RWPE2 (cell line): Measurements from ENCODE around the gene DSG4.

Experiments
- ATAC-seq: fragments of 200-7000 bp; cut with Tn5 transposase; 3 replicates; pipeline ENCODE4 v1.9.1; 2021; ENCODE audit warnings: low read depth
- DNase-seq: peaks from one replicate; pipeline ENCODE4 v3.0.0-alpha.2; 2020; ENCODE audit warnings: low spot score
- H3K27ac ChIP-seq: fragments of 450-650 bp; 2 replicates; pipeline ENCODE4 v1.5.1; 2017; ENCODE audit warnings: mild to moderate bottlenecking; ENCODE audit not compliant: poor library complexity, severe bottlenecking
- H3K27me3 ChIP-seq: fragments of 250-450 bp; sonication (Bioruptor Pico); 2 replicates; pipeline ENCODE4 v1.5.1; 2021; ENCODE audit warnings: mild to moderate bottlenecking, moderate library complexity; ENCODE audit not compliant: insufficient read depth, poor library complexity, severe bottlenecking
- H3K36me3 ChIP-seq: fragments of 250-450 bp; sonication (Bioruptor Pico); 2 replicates; pipeline ENCODE4 v1.5.1; 2020; ENCODE audit warnings: low read depth, mild to moderate bottlenecking, moderate library complexity
- H3K4me1 ChIP-seq: fragments of 250-450 bp; sonication (Bioruptor Pico); 2 replicates; pipeline ENCODE4 v1.5.1; 2021; ENCODE audit warnings: mild to moderate bottlenecking, moderate library complexity; ENCODE audit not compliant: insufficient read depth, poor library complexity, severe bottlenecking
- H3K4me3 ChIP-seq: fragments of 250-450 bp; sonication (Bioruptor Pico); 2 replicates; pipeline ENCODE4 v1.5.1; 2021; ENCODE audit warnings: mild to moderate bottlenecking, moderate library complexity; ENCODE audit not compliant: severe bottlenecking
- H3K9me3 ChIP-seq: fragments of 250-450 bp; sonication (Bioruptor Pico); 2 replicates; pipeline ENCODE4 v1.5.1; 2021; ENCODE audit warnings: mild to moderate bottlenecking, moderate library complexity; ENCODE audit not compliant: severe bottlenecking
- TF ChIP-seq, protein P1 (sequence below): fragments of 450-650 bp; IDR thresholded peaks from one replicate; pipeline ENCODE4 v1.5.1; 2017; ENCODE audit warnings: mild to moderate bottlenecking, moderate library complexity; ENCODE audit not compliant: poor library complexity, severe bottlenecking

Gene DSG4

DNA sequence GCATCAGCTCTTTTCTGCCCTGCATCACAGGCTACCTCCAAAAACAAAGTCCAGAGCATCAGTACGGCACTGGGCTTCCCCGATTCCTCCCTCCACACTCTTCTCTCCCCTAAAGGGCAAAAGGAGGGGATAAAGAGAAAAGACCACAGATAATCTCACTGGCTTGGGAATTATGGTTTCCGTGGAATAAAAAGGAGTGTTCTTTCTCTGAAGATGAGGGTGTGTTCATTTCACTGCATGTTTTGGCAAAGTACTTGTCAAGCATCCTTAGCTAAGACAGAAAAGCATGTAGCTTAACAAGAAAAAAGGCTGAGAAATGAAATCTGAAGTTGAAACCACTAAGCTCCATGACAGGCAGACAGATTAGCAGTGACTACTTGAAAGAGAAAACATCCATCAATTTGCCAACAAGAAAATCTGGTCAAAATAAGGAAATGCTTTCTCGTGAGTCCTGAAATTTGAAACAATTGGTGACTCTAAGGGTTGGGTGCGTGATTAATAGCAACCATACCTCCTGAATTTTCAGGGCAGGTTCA, 50.4 kb downstream of the DSG4 start:
- DNase-seq (no peak), ATAC-seq (no peak)
- Histone ChIP-seq H3K4me3 (no peak overlapping the region), H3K9me3 (peaks cover 3% of the 10 kb centered on the region), H3K27me3 (no peaks in the 10 kb centered on the region), H3K36me3 (no peaks in the 10 kb centered on the region), H3K4me1 (peaks cover 25% of the 10 kb centered on the region), H3K27ac (no peak overlapping the region)
- TF ChIP-seq, protein P1, sequence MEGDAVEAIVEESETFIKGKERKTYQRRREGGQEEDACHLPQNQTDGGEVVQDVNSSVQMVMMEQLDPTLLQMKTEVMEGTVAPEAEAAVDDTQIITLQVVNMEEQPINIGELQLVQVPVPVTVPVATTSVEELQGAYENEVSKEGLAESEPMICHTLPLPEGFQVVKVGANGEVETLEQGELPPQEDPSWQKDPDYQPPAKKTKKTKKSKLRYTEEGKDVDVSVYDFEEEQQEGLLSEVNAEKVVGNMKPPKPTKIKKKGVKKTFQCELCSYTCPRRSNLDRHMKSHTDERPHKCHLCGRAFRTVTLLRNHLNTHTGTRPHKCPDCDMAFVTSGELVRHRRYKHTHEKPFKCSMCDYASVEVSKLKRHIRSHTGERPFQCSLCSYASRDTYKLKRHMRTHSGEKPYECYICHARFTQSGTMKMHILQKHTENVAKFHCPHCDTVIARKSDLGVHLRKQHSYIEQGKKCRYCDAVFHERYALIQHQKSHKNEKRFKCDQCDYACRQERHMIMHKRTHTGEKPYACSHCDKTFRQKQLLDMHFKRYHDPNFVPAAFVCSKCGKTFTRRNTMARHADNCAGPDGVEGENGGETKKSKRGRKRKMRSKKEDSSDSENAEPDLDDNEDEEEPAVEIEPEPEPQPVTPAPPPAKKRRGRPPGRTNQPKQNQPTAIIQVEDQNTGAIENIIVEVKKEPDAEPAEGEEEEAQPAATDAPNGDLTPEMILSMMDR: no peak

DNA sequence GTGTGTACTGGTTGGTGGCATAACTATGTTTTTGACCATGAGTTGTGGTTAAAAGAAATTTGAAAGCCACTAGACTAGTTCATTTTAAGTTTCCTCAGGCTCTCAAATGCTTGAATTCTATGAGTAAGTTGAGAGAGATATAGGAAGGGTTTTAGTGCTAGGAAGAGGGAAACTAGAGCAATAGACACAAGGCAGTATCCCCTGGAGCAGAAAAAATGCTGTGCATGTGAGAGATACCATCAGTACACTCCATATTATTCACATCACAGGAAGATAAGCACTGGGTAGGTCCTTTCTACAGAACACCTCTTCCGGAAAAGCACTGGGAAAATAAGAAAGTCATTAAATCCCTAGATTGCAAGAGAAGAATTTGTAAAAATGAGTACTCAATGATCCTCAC, 51.6 kb downstream of the DSG4 start:
- H3K9me3 ChIP-seq: peaks cover 8% of the 10 kb centered on the region
- no peak for ATAC-seq
- H3K27me3 ChIP-seq: no peaks in the 10 kb centered on the region
- peaks cover 25% of the 10 kb centered on the region for H3K4me1 ChIP-seq
- no peak overlapping the region for H3K27ac ChIP-seq
- H3K4me3 ChIP-seq: no peak overlapping the region
- no peak for DNase-seq
- H3K36me3 ChIP-seq: no peaks in the 10 kb centered on the region
- TF ChIP-seq, protein P1: no peak

DNA sequence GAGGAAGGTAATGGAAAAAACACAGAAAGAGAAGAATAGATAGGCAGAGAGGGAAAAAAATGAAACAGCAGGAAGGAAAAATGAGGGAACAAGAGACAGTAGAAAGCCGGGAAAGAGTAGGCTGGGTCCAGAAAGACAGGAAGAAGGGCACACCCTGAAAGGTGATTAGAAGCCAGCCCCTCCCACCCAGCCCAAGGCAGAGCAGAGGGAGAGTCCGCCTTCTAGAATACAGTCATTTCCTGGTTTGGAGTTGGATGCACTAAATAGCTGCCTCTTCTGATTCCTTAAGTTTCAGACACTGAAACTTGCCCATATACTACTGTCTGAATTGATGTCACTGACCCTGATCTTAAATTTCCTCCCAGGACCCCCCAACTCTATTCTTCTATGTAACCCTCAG, 53.0 kb downstream of the DSG4 start:
- no peak overlapping the region for H3K4me3 ChIP-seq
- H3K27me3 ChIP-seq: no peaks in the 10 kb centered on the region
- ATAC-seq (peak; percentile 99), DNase-seq (no peak)
- H3K36me3 ChIP-seq: no peaks in the 10 kb centered on the region
- H3K27ac ChIP-seq: peak overlapping the region; percentile 53
- peaks cover 8% of the 10 kb centered on the region for H3K9me3 ChIP-seq
- TF ChIP-seq, protein P1: no peak
- H3K4me1 ChIP-seq: peaks cover 25% of the 10 kb centered on the region

DNA sequence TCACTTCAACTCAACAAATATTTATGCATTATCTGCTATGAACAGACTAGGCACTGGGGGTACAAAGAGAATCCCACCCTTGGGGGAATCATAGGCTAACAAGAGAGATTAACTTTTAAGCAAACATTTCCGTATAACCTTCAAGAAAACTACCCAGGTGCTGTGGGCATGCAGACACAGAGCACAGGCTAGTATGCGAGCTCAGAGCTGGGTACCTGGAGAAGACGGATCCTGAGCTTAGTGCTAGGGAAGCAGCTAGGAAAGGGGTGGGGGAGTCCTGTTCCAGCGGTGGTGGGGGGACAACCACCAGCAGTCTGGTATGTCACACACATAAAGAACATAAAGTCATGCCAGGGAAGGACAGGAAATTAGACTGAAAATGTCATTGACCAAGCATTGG, 53.5 kb downstream of the DSG4 start:
- Histone ChIP-seq H3K4me1 (peaks cover 25% of the 10 kb centered on the region), H3K27ac (peak overlapping the region; percentile 53), H3K9me3 (peaks cover 8% of the 10 kb centered on the region), H3K4me3 (no peak overlapping the region), H3K36me3 (no peaks in the 10 kb centered on the region), H3K27me3 (no peaks in the 10 kb centered on the region)
- ATAC-seq (no peak), DNase-seq (no peak)
- TF ChIP-seq, protein P1: no peak

DNA sequence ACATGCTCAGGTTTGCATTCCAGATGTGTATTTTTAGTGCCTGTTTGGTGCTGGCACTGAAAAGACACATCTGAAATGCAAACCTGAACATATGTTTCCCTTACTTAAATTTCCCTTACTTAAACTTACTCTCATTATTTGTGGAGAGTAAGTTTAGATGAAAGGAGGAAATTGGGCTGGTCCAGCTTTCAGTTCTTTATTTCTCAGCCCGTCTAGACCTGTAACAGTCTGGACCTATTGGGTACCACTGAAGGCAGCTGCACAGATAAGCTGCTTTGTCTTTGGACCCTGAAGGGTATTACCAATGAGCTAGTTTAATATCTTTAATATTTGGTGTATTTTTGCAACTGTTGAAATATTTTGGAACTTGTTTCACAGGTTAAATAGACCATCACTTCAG, 54.0 kb downstream of the DSG4 start:
- Histone ChIP-seq H3K36me3 (no peaks in the 10 kb centered on the region), H3K27me3 (no peaks in the 10 kb centered on the region), H3K4me3 (no peak overlapping the region), H3K9me3 (peaks cover 8% of the 10 kb centered on the region), H3K27ac (peak overlapping the region; percentile 53), H3K4me1 (peaks cover 22% of the 10 kb centered on the region)
- TF ChIP-seq, protein P1: no peak
- no peak for ATAC-seq
- DNase-seq: no peak
